H1 (cell line): ENCODE data around the gene PCIF1. TPM values are rescaled to one million over a fixed set of nuclear protein-coding genes. Genes with fewer than 3 reads are reported as not detected.

Experiments
- CTCF ChIA-PET: fragments of 300-600 bp; sonication (Branson Sonifier 250); formaldehyde crosslinking; loops from one replicate; lab custom pipeline; 2021; ENCODE audit not compliant: partially characterized antibody; lab: Charles Lee
- POLR2A ChIA-PET: fragments of 300-600 bp; sonication (Branson Sonifier 250); formaldehyde crosslinking; loops from one replicate; lab custom pipeline; 2021; ENCODE audit warnings: inconsistent platforms; ENCODE audit not compliant: partially characterized antibody; lab: Charles Lee
- DNase-seq, 2 experiments: peaks; one replicate each; pipeline versions ENCODE4 v3.0.0 to v3.0.0-alpha.2; 2010 to 2022; ENCODE audit warnings: low spot score in 2 of 2, low read depth in 1 of 2, mixed read lengths in 1 of 2
- FAIRE-seq: peaks from 2 replicates; lab custom pipeline; 2011; peaks lifted over from hg19 to GRCh38; lab: Jason Lieb, UNC
- H2AFZ ChIP-seq: 2 replicates; pipeline ENCODE4 v1.8.1; 2012; ENCODE audit warnings: low read length, inconsistent platforms
- H2AK5ac ChIP-seq: 2 replicates; pipeline ENCODE4 v1.6.1; 2013; ENCODE audit warnings: low read depth, low read length
- H2BK120ac ChIP-seq: replicated peaks from 2 replicates; pipeline ENCODE3; 2013; ENCODE audit warnings: low read depth, low read length, inconsistent platforms
- H2BK12ac ChIP-seq: 2 replicates; pipeline ENCODE4 v1.6.1; 2013; ENCODE audit warnings: low read depth, low read length
- H2BK15ac ChIP-seq: 2 replicates; pipeline ENCODE4 v1.6.1; 2013; ENCODE audit warnings: low read length
- H2BK20ac ChIP-seq: 2 replicates; pipeline ENCODE4 v1.6.1; 2013; ENCODE audit warnings: low read length
- H2BK5ac ChIP-seq: 2 replicates; pipeline ENCODE4 v1.6.1; 2013; ENCODE audit warnings: low read depth, low read length
- H3K14ac ChIP-seq: 2 replicates; pipeline ENCODE4 v1.6.1; 2013; ENCODE audit warnings: inconsistent platforms; ENCODE audit not compliant: insufficient read length
- H3K18ac ChIP-seq: 2 replicates; pipeline ENCODE4 v1.6.1; 2013; ENCODE audit warnings: low read length; ENCODE audit errors: extremely low read depth
- H3K23ac ChIP-seq: 2 replicates; pipeline ENCODE4 v1.6.1; 2013; ENCODE audit warnings: inconsistent platforms; ENCODE audit not compliant: insufficient read length
- H3K23me2 ChIP-seq: 2 replicates; pipeline ENCODE4 v1.6.1; 2013; ENCODE audit warnings: low read depth, low read length
- H3K27ac ChIP-seq: 2 replicates; pipeline ENCODE4 v1.6.1; 2011; ENCODE audit warnings: low read depth, low read length, inconsistent platforms
- H3K27me3 ChIP-seq, 4 experiments: replicated peaks in 1 of 4; 1 replicate in 1 of 4; 2 replicates in 3 of 4; pipeline versions ENCODE4 v1.6.1 to v1.8.1; 2011 to 2013; ENCODE audit warnings: low read length in 3 of 4, mild to moderate bottlenecking in 3 of 4, inconsistent platforms in 2 of 4, mixed read lengths in 2 of 4, moderate library complexity in 1 of 4; ENCODE audit not compliant: control insufficient read depth in 3 of 4, insufficient read depth in 3 of 4; ENCODE audit errors: extremely low read depth in 1 of 4
- H3K36me3 ChIP-seq, 4 experiments: 2 replicates each; pipeline versions ENCODE4 v1.6.1 to v1.8.1; 2011 to 2013; ENCODE audit warnings: mild to moderate bottlenecking in 4 of 4, low read length in 3 of 4, moderate library complexity in 2 of 4, control low read depth in 1 of 4, inconsistent platforms in 1 of 4; ENCODE audit not compliant: insufficient read depth in 4 of 4, control insufficient read depth in 2 of 4
- H3K4ac ChIP-seq: replicated peaks from 2 replicates; pipeline ENCODE3; 2013; ENCODE audit warnings: low read length, low read depth, mixed read lengths, inconsistent platforms; ENCODE audit not compliant: insufficient read length
- H3K4me1 ChIP-seq, 4 experiments: replicated peaks in 1 of 4; 1 replicate in 1 of 4; 2 replicates in 3 of 4; pipeline versions ENCODE4 v1.6.1 to v1.8.1; 2011 to 2013; ENCODE audit warnings: low read length in 3 of 4, inconsistent platforms in 2 of 4, mixed read lengths in 1 of 4; ENCODE audit not compliant: insufficient read depth in 4 of 4, control insufficient read depth in 3 of 4
- H3K4me2 ChIP-seq, 2 experiments: 2 replicates each; pipeline versions ENCODE4 v1.6.1 to v1.8.1; 2011 to 2013; ENCODE audit warnings: low read depth in 2 of 2, low read length in 2 of 2, control low read depth in 1 of 2, inconsistent platforms in 1 of 2, mild to moderate bottlenecking in 1 of 2; ENCODE audit not compliant: insufficient read depth in 1 of 2
- H3K4me3 ChIP-seq, 4 experiments: fragments of 200-600, 300-600 bp in 1 of 4; sonication (generic), shearing (Covaris generic), sonication (Bioruptor Twin) in 1 of 4; 2 replicates each; pipeline versions ENCODE4 v1.5.1 to v1.8.1; 2011 to 2016; ENCODE audit warnings: low read length in 4 of 4, low read depth in 3 of 4, control low read depth in 2 of 4, inconsistent platforms in 2 of 4, mild to moderate bottlenecking in 2 of 4, mixed read lengths in 1 of 4, moderate library complexity in 1 of 4; ENCODE audit not compliant: insufficient read depth in 2 of 4; ENCODE audit errors: extremely low read depth in 1 of 4
- H3K56ac ChIP-seq: replicated peaks from 2 replicates; pipeline ENCODE3; 2013; ENCODE audit warnings: low read depth, mild to moderate bottlenecking, mixed read lengths, low read length, inconsistent platforms; ENCODE audit not compliant: insufficient read length
- H3K79me1 ChIP-seq: 2 replicates; pipeline ENCODE4 v1.6.1; 2013; ENCODE audit warnings: low read depth, low read length, control low read depth
- H3K79me2 ChIP-seq, 2 experiments: 2 replicates each; pipeline versions ENCODE4 v1.6.1 to v1.8.1; 2012 to 2013; ENCODE audit warnings: low read length in 2 of 2, mild to moderate bottlenecking in 2 of 2, inconsistent platforms in 1 of 2; ENCODE audit not compliant: insufficient read depth in 2 of 2, control insufficient read depth in 1 of 2
- H3K9ac ChIP-seq, 4 experiments: replicated peaks in 1 of 4; 1 replicate in 1 of 4; 2 replicates in 3 of 4; pipeline versions ENCODE4 v1.6.1 to v1.8.1; 2011 to 2013; ENCODE audit warnings: low read depth in 3 of 4, low read length in 3 of 4, control low read depth in 2 of 4, mild to moderate bottlenecking in 2 of 4, moderate library complexity in 2 of 4, inconsistent platforms in 1 of 4; ENCODE audit errors: extremely low read depth in 1 of 4
- H3K9me3 ChIP-seq, 2 experiments: 2 replicates each; pipeline versions ENCODE4 v1.6.1 to v1.8.1; 2012 to 2013; ENCODE audit warnings: mild to moderate bottlenecking in 2 of 2, moderate library complexity in 2 of 2, control low read depth in 1 of 2, inconsistent platforms in 1 of 2, low read depth in 1 of 2, low read length in 1 of 2, mixed read lengths in 1 of 2; ENCODE audit not compliant: insufficient read depth in 2 of 2
- H4K20me1 ChIP-seq, 2 experiments: replicated peaks in 1 of 2; 2 replicates each; pipeline versions ENCODE3 to v1.8.1; 2011 to 2013; ENCODE audit warnings: inconsistent platforms in 2 of 2, low read length in 2 of 2, mild to moderate bottlenecking in 1 of 2; ENCODE audit not compliant: insufficient read depth in 2 of 2, control insufficient read depth in 1 of 2
- H4K5ac ChIP-seq: 2 replicates; pipeline ENCODE4 v1.6.1; 2013; ENCODE audit warnings: low read length, low read depth, mixed read lengths, inconsistent platforms; ENCODE audit not compliant: insufficient read length
- H4K8ac ChIP-seq: 2 replicates; pipeline ENCODE4 v1.8.0; 2013; ENCODE audit warnings: mild to moderate bottlenecking, moderate library complexity, low read length, inconsistent platforms; ENCODE audit not compliant: insufficient read depth; ENCODE audit errors: extremely low read depth
- H4K91ac ChIP-seq: replicated peaks from 2 replicates; pipeline ENCODE3; 2013; ENCODE audit warnings: low read length, mixed read lengths, inconsistent platforms; ENCODE audit not compliant: insufficient read length
- CHD2 ChIP-seq: IDR thresholded peaks from 2 replicates; pipeline ENCODE4 v1.6.1; 2012; ENCODE audit warnings: low read length, improper control_type of control experiment
- CTCF ChIP-seq, 3 experiments: IDR thresholded peaks; 1 replicate in 2 of 3; 2 replicates in 1 of 3; pipeline versions ENCODE4 v1.5.1 to v1.6.1; 2011; ENCODE audit warnings: low read length in 3 of 3, mild to moderate bottlenecking in 3 of 3, inconsistent platforms in 2 of 3, low read depth in 1 of 3, moderate library complexity in 1 of 3; ENCODE audit not compliant: insufficient read depth in 1 of 3; ENCODE audit errors: control extremely low read depth in 1 of 3
- YY1 ChIP-seq: IDR thresholded peaks from 2 replicates; pipeline ENCODE4 v1.6.1; 2011; ENCODE audit warnings: low read depth, mild to moderate bottlenecking, low read length
- WGBS, 2 experiments: shearing (Covaris generic) in 1 of 2; methylation state at CpG; one replicate each; pipeline versions ENCODE4 v1.1.6 to v1.1.7; 2013 to 2015; ENCODE audit warnings: low lambda C conversion rate in 2 of 2, mixed read lengths in 2 of 2, inconsistent platforms in 1 of 2, low coverage in 1 of 2, missing lambda C conversion rate in 1 of 2; ENCODE audit not compliant: insufficient replicate concordance in 2 of 2, insufficient coverage in 1 of 2, insufficient read length in 1 of 2; ENCODE audit errors: extremely low coverage in 1 of 2, missing lambda C conversion rate in 1 of 2; 5-methylcytosine and 5-hydroxymethylcytosine counted together
- polyA plus RNA-seq, 7 experiments: library from polyadenylated mRNA; depleted of rRNA in 3 of 7; stranded (reverse) in 5 of 7; unstranded in 2 of 7; fragments of >200 nt in 5 of 7; fragments of 200-250 nt in 2 of 7; gene quantifications; 1 replicate in 5 of 7; 2 replicates in 1 of 7; 4 replicates in 1 of 7; pipeline versions ENCODE4 v1.2.1 to v1.2.3, GENCODE V29; 2011 to 2013; ENCODE audit warnings: missing spikeins in 2 of 7, mixed read lengths in 2 of 7
- total RNA-seq: library from RNA; stranded (reverse); fragmentation: NEBNext Ultra II Directional; extraction: Animal tissue kit (Norgen Biotek cat#: 25700); gene quantifications from 2 replicates; pipeline ENCODE4 v1.2.1, GENCODE V29; 2021

The PCIF1 gene
- total and polyA plus RNA-seq, 2 of the 8 experiments (the other 6 are each of a cell fraction or from before 2014, with no cell fraction given): 30.3 to 30.6 TPM

DNA sequence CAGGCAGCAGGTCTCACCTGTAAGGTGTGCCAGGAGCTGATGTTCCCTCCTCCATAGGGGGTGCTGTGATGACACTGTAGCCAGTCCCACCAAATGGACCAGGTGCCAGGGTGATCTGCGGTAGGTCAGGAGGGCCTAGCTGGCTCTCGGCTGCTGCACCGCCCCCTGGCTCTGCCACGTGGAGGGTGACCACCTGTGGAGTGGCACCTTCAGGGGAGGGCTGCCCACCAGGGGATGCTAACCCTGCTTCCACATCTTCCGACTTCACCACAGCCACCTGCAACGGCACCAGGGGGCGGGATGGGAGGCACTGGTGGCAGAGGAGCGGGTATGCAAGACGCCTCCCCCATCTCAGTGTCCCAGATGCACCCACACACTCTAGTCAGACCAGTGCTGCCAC, 19.2 kb downstream of the PCIF1 start:
- Histone ChIP-seq H3K4me2 (no peak overlapping the region), H3K4me1 (peaks cover 0 to 3% (median 1%) of the 10 kb centered on the region in 4 experiments; a peak in 1 of 7 replicates), H4K8ac (no peak overlapping the region), H2AK5ac (no peak overlapping the region), H3K4ac (no peak overlapping the region), H2BK20ac (no peak overlapping the region), H3K56ac (no peak overlapping the region), H3K9me3 (no peaks in the 10 kb centered on the region), H3K79me2 (no peaks in the 10 kb centered on the region), H2BK15ac (no peak overlapping the region), H4K5ac (no peak overlapping the region), H3K23me2 (no peaks in the 10 kb centered on the region), H3K4me3 (no peak overlapping the region), H4K91ac (no peak overlapping the region), H2BK5ac (no peak overlapping the region), H3K14ac (no peak overlapping the region), H3K9ac (no peak overlapping the region), H3K18ac (no peak overlapping the region), H4K20me1 (peaks cover 0 to 6% of the 10 kb centered on the region in 2 experiments), H3K23ac (no peak overlapping the region), H2AFZ (no peak overlapping the region), H3K27ac (no peak overlapping the region), H2BK120ac (no peak overlapping the region), H2BK12ac (no peak overlapping the region), H3K79me1 (peaks cover 2% of the 10 kb centered on the region; the same call in 1 of the 2 replicates), H3K27me3 (no peaks in the 10 kb centered on the region), H3K36me3 (peaks cover 6 to 34% (median 15%) of the 10 kb centered on the region in 4 experiments)
- WGBS, 2 experiments: 93% methylated on average over 9 of the region's 9 CpGs; no CpG with 5 or more reads in 1 of the 2 experiments
- no peak for DNase-seq
- TF ChIP-seq CTCF (IDR thresholded peaks at IDR 0.05; ENCODE audit: control extremely low read depth in 1 of 3, insufficient read depth in 1 of 3, low read depth in 1 of 3, low read length in 3 of 3): 0 out of 4 replicates have a peak, but pooled peaks of 1 of the 3 experiments have one; percentile 4
- no peak for TF ChIP-seq YY1
- no peak for TF ChIP-seq CHD2
- ChIA-PET POLR2A (interaction anchor here (0.6 to 14.0 kb wide), 12 partner anchors 11 to 147 kb away, joined by 3 to 283 read pairs (median 4); partner anchors contain the start of genes PCIF1, PLTP and ZNF335), CTCF (interaction anchor here (1.0 to 4.2 kb wide), 11 partner anchors 9 to 154 kb away, joined by 3 to 25 read pairs (median 5); partner anchors contain the start of genes CTSA and NEURL2)
- no peak for FAIRE-seq
